ENCODE results near the gene SIRT5. TPM values are rescaled to one million over a fixed set of nuclear protein-coding genes. Genes with fewer than 3 reads are reported as not detected.
A peak's percentile ranks its signal among the peaks of the same experiment; 100 is the strongest.

Gene SIRT5
- total RNA-seq, 1 donor from 2014 or later: 15.9 TPM

GRCh38 chr6:13614926-13615791 is 40.8 kb downstream of the SIRT5 start, which contains the start of gene NOL7:
Gene NOL7, plus strand, starts transcription at chr6:13615335. Its CDS starts 24 bp downstream, at chr6:13615359.
- peak; percentile 99 for DNase-seq (ENCODE audit: low spot score)
- ATAC-seq: peak; percentile 99
- intact Hi-C loops (cut with DNase I): no loop called here

GRCh38 chr6:13615792-13616120 is 41.4 kb downstream of the SIRT5 start:
- intact Hi-C loops (cut with DNase I): no loop called here
- DNase-seq (ENCODE audit: low spot score) (peak; percentile 72), ATAC-seq (peak; percentile 56)

- DNase-seq (ENCODE audit: low spot score): no peak
- no peak for ATAC-seq
- intact Hi-C loops (cut with DNase I): no loop called here
These were observed 42.7 kb downstream of the SIRT5 start for GRCh38 chr6:13617066-13617465.

- intact Hi-C loops (cut with DNase I): no loop called here
- no peak for ATAC-seq
- no peak for DNase-seq (ENCODE audit: low spot score)
These were observed 50.5 kb downstream of the SIRT5 start for GRCh38 chr6:13624871-13625288.

GRCh38 chr6:13629459-13630116 is 55.2 kb downstream of the SIRT5 start:
- no peak for DNase-seq (ENCODE audit: low spot score)
- ATAC-seq: no peak
- intact Hi-C loops (cut with DNase I): no loop called here

- intact Hi-C loops (cut with DNase I): no loop called here
- ATAC-seq (no peak), DNase-seq (ENCODE audit: low spot score) (no peak)
These were observed 56.1 kb downstream of the SIRT5 start for GRCh38 chr6:13630499-13630898.

- DNase-seq (ENCODE audit: low spot score) (no peak), ATAC-seq (no peak)
- intact Hi-C loops (cut with DNase I): no loop called here
These were observed 58.9 kb downstream of the SIRT5 start for GRCh38 chr6:13633343-13633742.

- intact Hi-C loops (cut with DNase I): no loop called here
- DNase-seq (ENCODE audit: low spot score) (no peak), ATAC-seq (no peak)
These were observed 61.7 kb downstream of the SIRT5 start for GRCh38 chr6:13635948-13636658.

- no peak for ATAC-seq
- no peak for DNase-seq (ENCODE audit: low spot score)
- intact Hi-C loops (cut with DNase I): no loop called here
These were observed 63.6 kb downstream of the SIRT5 start for GRCh38 chr6:13638014-13638413.

GRCh38 chr6:13638626-13639025 is 64.2 kb downstream of the SIRT5 start:
- intact Hi-C loops (cut with DNase I): no loop called here
- ATAC-seq: no peak
- no peak for DNase-seq (ENCODE audit: low spot score)

GRCh38 chr6:13641315-13641714 is 66.9 kb downstream of the SIRT5 start:
- DNase-seq (ENCODE audit: low spot score) (no peak), ATAC-seq (no peak)
- intact Hi-C loops (cut with DNase I): no loop called here

GRCh38 chr6:13643125-13643524 is 68.7 kb downstream of the SIRT5 start:
- no peak for DNase-seq (ENCODE audit: low spot score)
- intact Hi-C loops (cut with DNase I): no loop called here
- no peak for ATAC-seq

- intact Hi-C loops (cut with DNase I): no loop called here
- ATAC-seq: no peak
These were observed 74.4 kb downstream of the SIRT5 start for GRCh38 chr6:13648850-13649249.

GRCh38 chr6:13649393-13649792 is 75.0 kb downstream of the SIRT5 start:
- DNase-seq (ENCODE audit: low spot score) (no peak), ATAC-seq (no peak)
- intact Hi-C loops (cut with DNase I): no loop called here

More at GRCh38 chr6:13648850-13649249, 74.4 kb downstream of the SIRT5 start:
- no peak for DNase-seq (ENCODE audit: low spot score)

- intact Hi-C loops (cut with DNase I): no loop called here
- ATAC-seq (no peak), DNase-seq (ENCODE audit: low spot score) (no peak)
These were observed 78.9 kb downstream of the SIRT5 start for GRCh38 chr6:13653296-13653695.

GRCh38 chr6:13654496-13654895 is 80.1 kb downstream of the SIRT5 start:
- intact Hi-C loops (cut with DNase I): no loop called here
- ATAC-seq: no peak

GRCh38 chr6:13655700-13656099 is 81.3 kb downstream of the SIRT5 start:
- intact Hi-C loops (cut with DNase I): no loop called here
- ATAC-seq: no peak

More at GRCh38 chr6:13654496-13654895, 80.1 kb downstream of the SIRT5 start:
- no peak for DNase-seq (ENCODE audit: low spot score)

GRCh38 chr6:13660273-13660672 is 85.9 kb downstream of the SIRT5 start:
- ATAC-seq (no peak), DNase-seq (ENCODE audit: low spot score) (no peak)
- intact Hi-C loops (cut with DNase I): no loop called here

More at GRCh38 chr6:13655700-13656099, 81.3 kb downstream of the SIRT5 start:
- DNase-seq (ENCODE audit: low spot score): no peak

GRCh38 chr6:13660893-13661292 is 86.5 kb downstream of the SIRT5 start:
- DNase-seq (ENCODE audit: low spot score) (no peak), ATAC-seq (no peak)
- intact Hi-C loops (cut with DNase I): no loop called here

- DNase-seq (ENCODE audit: low spot score) (no peak), ATAC-seq (no peak)
- intact Hi-C loops (cut with DNase I): no loop called here
These were observed 87.2 kb downstream of the SIRT5 start for GRCh38 chr6:13661647-13662046.

All from sciatic nerve (tissue), 2 donors.